MM.1S (cell line): Measurements from ENCODE around the gene DDX25.

Experiments used
- EZH2 ChIP-seq: fragments of 300-600 bp; sonication (generic); optimal IDR thresholded peaks from 2 replicates; pipeline ENCODE3; 2017; ENCODE audit warnings: low read depth, mild to moderate bottlenecking, antibody characterized with exemption, low read length, mixed read lengths
- TF ChIP-seq, protein P1 (sequence below): fragments of 300-600 bp; sonication (generic); IDR thresholded peaks from 2 replicates; pipeline ENCODE4 v1.5.1; 2016; ENCODE audit warnings: antibody characterized with exemption, low read length, mixed read lengths

DNA sequence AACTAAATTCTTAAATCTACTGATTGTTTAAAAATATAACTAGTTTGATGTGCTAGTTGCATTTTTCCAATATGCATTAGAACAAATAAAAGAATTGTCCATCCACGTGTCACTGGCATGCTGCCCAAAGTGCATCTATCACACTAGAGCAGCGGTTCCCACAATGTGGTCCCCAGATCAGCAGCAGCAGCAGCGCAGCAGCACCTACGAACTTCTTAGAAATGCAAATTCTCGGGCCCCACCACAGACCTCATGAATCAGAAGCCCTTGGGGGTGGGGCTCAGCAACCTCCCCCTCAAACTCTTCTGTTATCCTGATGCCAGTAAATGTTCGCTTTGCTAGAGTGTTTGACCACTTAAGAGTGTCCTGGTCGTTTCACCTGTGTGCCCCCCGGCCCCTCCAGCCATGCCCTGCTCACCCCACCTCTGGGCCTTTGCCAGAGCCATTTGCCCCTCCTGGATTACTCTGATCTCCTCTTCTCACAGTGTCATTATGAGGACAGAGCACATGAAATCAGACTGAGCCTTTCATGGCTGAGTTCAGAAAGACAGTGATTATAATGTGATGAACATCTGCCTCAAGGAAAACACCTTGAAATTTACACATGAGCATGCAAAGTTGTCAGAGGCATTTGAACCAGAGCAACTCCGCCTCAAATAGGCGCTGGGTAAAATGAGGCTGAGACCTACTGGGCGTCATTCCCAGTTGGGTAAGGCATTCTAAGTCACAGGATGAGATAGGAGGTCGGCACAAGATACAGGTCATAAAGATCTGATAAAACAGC lies 28.9 kb downstream of the DDX25 start:
- TF ChIP-seq, protein P1, sequence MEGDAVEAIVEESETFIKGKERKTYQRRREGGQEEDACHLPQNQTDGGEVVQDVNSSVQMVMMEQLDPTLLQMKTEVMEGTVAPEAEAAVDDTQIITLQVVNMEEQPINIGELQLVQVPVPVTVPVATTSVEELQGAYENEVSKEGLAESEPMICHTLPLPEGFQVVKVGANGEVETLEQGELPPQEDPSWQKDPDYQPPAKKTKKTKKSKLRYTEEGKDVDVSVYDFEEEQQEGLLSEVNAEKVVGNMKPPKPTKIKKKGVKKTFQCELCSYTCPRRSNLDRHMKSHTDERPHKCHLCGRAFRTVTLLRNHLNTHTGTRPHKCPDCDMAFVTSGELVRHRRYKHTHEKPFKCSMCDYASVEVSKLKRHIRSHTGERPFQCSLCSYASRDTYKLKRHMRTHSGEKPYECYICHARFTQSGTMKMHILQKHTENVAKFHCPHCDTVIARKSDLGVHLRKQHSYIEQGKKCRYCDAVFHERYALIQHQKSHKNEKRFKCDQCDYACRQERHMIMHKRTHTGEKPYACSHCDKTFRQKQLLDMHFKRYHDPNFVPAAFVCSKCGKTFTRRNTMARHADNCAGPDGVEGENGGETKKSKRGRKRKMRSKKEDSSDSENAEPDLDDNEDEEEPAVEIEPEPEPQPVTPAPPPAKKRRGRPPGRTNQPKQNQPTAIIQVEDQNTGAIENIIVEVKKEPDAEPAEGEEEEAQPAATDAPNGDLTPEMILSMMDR, result no peak
- TF ChIP-seq EZH2, result no peak
